IPS DF 4.7 (cell line): ENCODE data around the gene ADD3.
"Not testable (repeated sequence)": the region's sequence is repeated elsewhere in the genome, so short reads cannot be mapped to it uniquely, and the experiment has no call there.

ENCODE experiments used
- DNase-seq: peaks from one replicate; pipeline ENCODE4 v3.0.0-alpha.2; 2013; ENCODE audit warnings: low spot score; ENCODE audit errors: extremely low read depth

ADD3 gene

DNA sequence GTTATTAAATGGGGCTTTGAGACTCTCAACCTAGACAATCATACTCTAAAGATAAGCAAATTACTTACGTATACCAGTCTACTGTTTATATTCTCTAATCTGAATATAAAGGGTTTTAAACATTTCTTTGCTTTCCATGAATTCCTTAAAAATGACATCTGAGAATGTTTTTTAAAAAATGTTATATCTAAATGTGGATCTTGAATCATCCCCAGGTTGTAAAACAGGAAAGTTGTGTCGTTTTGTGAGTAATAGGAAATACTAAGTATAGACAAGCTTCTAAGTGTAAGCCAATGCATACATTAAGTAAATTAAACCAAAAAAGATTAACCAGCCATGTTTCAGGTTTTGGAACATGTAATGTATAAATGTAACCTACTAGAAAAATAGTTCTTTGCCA lies 26.8 kb downstream of the ADD3 start:
- DNase-seq = no peak

DNA sequence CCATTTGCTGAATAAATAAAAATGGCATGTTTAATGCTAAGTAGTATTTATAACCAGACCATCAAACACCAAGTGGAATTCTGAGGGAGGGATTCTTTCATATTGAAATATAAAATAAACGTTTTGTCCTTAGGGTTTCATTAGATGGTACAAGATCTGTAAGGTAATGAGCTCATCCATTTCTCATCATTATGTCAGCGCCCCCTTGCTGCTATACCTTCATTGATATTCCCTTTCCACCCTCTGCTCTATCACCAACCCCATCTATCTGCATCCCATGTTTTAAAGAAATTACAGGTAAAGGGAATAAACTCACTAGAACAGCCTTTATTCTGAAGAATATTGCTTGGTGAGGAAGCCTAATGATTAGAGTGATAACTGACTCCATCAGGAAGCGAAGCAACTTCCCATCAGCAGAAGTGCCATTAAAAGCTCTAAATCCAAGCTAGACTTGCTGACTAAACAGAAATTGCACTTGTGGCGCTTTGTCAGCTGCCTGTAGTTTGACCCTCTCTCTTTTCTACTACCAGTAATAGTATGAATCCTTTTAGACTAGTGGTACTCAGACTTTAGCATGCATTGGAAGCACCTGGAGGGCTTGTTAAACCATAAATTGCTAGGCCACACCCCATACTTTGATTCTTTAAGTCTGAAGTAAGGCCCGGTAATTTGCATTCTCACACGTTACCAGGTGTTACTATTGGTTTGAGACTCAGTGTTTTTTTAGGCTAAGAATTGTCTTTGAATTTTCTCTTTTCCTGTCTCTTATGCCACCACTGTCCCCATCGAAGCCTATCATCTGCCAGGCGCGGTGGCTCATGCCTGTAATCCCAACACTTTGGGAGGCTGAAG lies 27.5 kb downstream of the ADD3 start:
- DNase-seq = no peak

DNA sequence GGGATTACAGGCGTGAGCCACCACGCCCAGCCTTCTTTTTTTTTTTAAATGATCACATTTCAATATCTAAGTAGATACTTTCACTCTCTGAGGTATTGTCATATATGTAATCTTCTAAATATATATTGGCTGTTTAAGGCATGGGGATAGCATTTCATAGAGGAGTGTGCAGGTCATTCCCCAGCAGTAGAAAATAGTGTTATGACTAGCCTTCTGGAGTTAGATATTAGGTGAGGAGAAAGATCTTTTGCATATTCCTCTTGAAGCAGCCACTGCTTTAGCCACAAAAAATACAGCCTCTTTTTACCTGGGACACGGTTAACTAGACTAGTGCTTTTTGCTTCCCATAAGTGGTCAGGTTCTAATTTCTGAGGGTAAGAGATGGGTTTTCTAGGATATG lies 28.9 kb downstream of the ADD3 start:
- no peak for DNase-seq

DNA sequence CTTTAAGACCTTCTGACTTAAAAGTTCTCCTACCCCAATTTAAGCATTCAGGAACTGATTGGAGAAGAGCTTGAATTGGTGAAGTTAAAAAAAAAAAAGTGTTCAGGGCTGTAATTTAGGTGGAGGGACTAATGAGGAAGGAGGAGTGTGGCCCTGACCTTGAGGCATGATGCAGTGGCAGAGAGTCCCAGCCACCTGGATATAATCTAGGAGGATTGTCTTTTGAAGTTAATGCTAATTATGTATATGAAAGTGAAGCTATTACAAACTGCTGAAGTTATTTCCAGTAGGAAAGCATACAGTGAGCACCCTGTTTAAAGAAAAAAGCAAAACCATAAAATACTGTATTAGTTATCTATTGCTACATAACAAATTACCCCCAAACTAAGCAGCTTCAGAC lies 31.5 kb downstream of the ADD3 start:
- DNase-seq = no peak

DNA sequence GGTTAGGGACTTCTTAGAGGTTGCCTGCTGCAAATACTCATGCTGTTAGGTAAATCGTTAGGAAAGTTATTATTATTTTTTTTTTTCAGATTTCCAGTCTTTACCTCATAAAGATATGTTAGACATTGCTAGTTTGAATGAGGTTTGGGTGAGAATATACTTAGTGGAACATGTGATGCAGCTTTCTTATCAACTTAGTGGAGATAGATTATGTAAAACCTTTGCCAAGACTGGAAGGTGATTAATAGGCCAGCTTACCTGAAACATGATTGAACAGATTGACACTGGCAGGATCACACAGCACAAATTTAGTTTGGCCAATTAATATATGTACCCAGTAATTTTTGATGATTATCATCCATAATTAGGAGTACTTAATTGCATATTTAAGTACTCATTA lies 32.3 kb downstream of the ADD3 start:
- DNase-seq = no peak

DNA sequence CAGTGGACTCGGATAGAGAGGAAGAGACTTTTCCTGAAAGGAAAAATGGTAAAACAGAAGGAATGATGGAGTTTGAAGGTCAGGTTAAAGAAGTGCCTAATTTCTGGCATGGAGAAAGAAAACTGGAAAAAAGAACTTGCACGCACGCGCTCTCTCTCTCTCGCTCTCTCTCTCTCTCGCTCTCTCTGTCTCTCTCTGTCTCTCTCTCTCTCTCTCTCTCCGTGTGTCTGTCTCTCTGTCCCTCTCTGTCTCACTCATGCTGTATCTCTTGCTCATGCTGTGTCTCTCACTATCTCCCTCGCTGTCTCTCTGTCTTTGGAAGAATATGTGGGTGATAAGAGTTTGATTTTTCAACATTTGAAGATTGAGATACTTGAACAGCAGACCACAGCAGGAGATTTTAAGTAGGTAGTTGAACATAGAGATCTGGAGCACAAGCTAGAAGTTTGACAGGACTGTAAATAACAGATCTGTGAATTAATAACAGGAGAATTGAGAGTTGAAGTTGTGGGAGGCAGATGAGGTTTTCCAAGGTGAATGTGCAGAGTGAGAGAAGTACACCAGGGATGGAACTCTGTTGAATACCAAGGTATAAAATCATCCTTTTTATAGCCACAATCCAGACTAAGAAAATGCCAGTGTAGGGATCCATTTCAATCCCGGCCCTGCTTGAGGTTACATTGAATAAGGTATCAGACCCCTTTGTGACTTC lies 33.1 kb downstream of the ADD3 start:
- no peak for DNase-seq

DNA sequence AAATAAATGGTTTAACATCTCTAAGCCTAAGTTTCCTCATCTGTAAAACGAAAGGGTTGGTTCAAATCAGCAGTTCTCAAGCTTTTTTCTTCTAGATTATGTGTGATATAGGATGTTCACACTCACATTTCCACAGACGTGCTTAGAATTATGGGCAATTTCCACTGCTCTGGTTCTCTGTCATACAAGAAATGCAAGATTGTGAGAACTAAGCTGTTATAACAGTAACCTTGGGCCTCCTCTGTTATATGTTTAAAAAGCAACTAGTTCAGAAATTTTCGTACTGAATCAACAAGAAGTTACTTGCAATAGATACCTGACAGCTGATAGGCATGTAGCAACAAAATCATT lies 33.7 kb downstream of the ADD3 start:
- DNase-seq = no peak

DNA sequence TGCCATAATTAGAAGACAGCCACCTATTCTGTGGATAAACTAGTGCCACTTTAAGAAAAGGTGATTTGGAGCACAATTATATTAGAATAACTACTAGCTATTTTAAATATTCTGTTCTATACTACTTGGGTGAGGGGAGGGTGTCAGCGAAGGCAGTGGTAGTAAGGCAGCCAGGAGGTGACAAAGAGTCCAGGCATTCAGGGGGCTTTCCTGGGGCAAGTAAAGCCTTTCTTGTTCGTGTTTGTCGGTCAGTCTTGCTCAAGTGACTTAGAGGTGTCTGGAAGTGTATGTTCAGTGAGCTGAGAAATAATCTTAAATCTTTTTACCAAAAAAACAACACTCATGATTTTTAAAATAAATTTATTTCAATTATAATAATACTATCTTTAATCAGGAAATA lies 34.4 kb downstream of the ADD3 start:
- DNase-seq = no peak

DNA sequence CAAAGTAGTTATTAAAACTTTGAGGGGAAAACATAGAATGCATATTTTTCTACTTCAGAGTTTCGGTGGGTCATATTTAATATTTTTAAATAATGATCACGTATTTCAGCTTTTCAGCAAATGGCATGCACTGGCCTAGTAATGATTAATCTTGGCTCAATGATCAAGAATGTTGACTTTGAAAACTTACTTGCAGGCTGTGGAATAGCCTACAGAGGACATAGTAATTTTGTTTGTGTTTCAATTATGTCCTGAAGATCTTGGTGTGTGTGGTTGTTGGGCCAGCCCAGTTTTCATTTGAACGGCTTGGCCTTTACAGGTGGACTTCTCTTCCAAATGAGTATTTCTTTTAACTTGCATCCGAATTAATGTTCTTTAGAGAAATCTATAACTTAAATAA lies 35.1 kb downstream of the ADD3 start:
- DNase-seq = no peak

DNA sequence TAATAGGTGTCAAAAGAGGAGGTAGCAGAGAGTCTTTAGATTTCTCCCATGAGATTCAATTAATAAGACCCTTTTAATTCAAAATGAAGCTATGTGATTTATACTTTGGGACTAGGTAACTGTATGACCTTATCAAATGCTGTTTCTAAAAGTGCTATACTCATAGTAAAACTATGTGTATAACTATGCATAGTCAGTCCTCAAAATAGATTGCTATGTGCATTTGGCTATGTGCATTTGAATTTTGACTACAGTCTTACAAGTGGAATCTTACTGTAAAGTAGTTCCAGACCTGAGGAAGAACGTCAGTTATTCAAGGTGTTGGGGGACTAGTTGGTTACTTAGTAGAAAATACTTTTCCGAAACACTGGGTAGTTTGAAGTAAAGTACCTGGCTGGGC lies 36.9 kb downstream of the ADD3 start:
- DNase-seq = no peak

DNA sequence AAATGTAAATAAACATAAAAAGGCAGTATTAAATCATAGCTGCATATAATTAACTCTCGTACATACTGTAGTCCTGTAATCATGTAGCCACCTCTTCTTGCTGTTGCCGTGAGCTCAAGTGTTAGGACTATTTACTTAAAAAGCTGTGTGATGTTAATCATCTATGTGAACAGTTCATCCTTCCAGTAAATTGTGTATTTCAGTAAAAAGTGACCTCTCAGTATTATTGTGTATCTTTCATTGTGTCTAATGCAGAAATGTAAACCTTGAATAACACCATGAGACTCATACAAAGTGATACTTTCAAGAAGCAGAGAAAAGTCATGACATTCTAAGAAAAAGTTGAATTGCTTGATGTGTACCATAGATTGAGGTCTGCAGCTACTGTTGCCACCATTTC lies 38.0 kb downstream of the ADD3 start:
- no peak for DNase-seq

DNA sequence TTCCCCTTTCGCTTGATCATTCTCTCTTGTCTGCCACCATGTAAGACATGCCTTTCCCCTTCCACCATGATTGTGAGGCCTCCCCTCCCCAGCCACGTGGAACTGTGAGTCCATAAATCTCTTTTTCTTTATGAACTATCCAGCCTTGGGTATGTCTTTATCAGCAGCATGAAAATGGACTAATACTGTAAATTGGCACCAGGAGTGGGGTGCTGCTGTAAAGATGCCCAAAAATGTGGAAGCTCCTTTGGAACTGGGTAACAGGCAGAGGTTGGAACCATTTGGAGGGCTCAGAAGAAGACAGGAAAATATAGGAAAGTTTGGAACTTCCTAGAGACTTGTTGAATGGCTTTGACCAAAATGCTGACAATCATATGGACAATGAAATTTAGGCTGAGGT lies 40.4 kb downstream of the ADD3 start:
- DNase-seq = not testable (repeated sequence)

DNA sequence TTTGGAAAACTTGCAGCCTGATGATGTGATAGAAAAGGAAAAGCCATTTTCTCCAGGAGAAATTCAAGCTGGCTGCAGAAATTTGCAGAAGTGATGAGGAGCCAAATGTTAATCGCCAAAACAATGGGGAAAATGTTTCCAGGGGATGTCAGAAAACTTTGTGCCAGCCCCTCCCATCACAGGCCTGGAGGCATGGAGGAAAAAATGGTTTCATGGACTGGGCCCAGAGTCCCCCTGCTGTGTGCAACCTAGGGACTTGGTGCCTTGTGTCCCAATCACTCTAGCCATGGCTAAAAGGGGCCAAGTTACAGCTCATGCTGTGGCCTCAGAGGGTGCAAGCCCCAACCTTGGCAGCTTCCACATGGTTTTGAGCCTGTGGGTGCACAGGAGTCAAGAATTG lies 41.0 kb downstream of the ADD3 start:
- no peak for DNase-seq

DNA sequence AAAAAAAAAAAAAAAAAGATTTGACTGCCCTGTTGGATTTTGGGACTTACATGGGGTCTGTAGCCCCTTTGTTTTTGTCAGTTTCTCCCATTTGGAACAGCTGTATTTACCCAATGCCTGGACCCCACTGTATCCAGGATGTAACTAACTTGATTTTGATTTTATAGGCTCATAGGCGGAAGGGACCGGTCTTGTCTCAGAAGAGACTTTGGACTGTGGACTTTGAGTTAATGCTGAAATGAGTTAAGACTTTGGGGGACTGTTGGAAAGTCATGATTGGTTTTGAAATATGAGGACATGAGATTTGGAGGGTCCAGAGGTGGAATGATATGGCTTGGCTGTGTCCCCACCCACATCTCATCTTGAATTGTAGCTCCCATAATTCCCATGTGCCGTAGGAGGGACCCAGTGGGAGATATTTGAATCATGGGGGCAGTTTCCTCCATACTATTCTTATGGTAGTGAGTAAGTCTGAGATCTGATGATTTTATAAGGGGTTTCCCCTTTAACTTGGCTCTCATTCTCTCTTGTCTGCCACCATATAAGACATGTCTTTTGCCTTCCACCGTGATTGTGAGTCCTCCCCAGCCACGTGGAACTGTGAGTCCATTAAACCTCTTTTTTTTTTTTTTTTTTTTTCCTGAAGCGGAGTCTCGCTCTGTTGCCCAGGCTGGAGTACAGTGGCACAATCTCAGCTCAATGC lies 42.3 kb downstream of the ADD3 start:
- DNase-seq = not testable (repeated sequence)

DNA sequence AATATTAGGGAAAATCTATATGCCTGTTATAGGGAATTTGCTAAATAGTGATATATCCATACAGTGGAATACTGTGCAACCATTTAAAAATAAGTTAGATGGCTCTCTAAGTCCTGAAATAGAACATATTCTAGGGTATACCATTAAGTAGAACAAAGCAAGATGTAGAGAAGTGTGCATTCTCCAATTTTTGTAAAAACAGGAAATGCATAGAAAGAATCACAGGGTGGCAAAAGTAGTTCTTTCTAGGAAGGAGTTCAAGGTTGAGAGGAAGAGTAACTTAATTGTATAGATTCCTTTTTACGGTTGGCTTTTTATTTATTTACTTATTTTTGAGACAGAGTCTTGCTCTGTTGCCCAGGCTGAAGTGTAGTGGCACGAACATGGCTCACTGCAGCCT lies 43.7 kb downstream of the ADD3 start:
- DNase-seq = no peak

DNA sequence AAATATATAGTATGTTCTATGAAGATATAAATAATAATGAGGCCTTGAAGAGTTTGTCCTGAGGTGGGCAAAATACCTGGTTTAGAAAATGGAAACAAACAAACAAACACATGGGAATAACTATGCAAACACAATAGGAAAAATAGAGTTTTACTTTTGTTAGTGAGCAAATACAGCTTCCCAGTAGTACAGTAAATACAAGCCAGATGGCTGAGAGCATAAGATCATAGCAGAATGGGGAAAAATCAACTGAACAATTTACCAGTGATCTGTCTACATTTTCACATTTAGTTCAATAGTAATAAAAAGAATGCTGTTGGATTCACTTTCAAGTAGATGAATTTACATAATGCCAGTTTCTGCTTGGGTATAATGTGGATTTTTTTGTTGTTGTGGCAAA lies 45.1 kb downstream of the ADD3 start:
- no peak for DNase-seq

DNA sequence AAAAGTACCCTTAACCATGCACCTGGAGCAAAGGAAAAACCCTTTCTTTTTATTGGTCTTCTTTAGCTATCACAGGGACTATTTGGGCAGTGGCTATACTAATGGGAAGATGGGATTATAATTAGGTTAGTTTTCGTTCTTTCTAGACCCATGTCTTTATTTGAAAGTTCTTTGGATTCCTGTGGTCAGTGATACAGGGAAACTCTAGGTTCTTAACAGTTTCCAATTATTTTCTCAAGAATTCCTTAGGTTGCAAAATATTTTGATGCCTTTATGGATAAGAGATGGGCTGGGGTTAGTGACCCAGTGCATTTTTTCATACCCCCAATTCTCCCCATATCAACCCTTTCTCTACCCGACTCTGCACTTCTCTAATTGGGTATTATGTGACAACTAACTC lies 49.0 kb downstream of the ADD3 start:
- no peak for DNase-seq

DNA sequence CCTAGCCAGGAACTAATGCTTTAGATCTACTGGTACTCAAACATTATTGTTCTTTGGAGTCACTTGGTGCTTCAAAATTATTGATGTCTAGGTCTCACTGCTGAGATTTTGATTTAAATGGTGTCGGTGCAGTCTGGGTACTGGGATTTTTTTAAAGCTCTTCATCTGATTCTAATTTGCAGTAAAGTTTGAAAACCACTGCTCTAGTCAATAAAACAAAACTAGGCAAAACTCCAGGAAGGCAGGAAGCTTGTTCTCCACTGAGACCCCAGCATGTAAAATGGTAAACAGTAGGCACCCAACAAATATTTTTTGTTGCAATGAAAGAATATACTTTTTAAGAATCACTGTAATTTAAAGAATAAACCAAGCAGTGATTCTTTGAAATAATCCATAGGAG lies 49.7 kb downstream of the ADD3 start:
- DNase-seq = no peak

DNA sequence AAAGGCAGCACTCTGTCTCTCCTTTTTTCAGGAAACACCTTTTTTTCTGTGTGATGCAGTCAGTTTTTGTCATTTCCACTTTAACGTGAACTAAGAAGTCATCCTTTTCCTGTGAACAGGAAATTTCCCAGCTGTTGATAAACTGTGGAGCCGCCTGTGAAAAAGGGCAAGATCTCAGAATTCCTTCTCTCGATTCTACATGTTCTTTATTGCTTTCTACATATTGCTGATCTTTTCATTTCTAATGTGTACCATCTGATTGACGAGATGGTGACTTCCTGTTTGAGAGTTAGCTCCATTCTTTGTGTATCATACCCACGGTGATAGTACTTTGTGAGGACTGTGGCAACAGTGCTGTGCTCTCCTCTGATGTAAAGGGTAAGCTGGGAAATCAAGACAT lies 50.4 kb downstream of the ADD3 start:
- no peak for DNase-seq

DNA sequence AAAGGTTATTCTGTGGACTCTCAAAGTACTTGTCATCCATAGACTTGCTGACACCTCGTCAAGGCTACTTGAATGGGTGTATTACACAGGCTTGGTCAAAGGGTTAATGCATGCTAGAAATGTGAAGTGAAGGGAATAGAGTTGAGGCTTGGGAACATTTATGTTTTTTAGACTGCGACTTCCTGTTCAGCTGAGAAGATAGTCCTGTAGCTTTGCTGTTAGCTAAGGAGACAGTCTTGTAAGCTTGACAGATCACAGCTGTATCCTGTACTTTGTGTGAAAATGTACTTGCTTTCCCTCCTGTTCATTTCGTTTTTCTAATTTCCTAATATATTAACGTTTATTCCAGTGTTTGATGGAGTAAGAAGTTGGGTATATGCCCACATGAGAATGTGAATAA lies 52.1 kb downstream of the ADD3 start:
- no peak for DNase-seq

DNA sequence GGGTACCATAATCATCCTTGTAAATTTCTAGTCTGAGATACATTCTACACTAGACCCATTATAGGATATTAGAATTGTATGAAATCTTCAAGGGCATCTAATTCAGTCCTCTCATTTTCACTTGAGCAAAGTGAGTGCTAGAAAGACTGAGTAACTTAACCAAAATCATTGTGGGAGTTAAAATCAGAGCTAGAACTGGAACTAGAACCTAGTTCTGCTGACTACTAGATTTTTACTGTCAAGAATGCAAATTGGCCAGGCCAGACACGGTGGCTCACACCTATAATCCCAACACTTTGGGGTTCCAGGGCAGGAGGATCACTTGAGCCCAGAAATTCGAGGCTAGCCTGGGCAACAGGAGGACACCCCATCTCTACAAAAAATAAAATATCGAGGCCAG lies 53.9 kb downstream of the ADD3 start:
- no peak for DNase-seq

DNA sequence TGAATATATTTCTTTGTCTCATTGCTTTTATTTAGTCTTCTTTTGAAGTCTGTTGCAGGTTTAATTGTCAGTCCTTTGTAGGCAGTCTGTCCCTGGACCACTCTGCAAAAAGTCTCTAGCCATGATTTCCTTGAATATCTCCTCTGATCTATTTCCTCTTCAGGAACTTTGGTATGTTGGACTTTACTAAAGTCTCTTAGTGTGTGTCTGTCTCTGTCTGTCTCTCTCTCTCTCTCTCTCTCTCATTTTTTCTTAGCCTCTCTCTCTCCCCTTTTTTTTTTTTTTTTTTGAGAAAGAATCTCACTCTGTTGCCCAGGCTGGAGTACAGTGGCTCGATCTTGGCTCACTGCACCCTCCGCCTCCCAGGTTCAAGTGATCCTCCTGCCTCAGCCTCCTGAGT lies 57.5 kb downstream of the ADD3 start:
- DNase-seq = no peak
